IMR-90 (cell line): ENCODE data around the gene ZMYM4. TPM values are rescaled to one million over a fixed set of nuclear protein-coding genes. Genes with fewer than 3 reads are reported as not detected.

Source experiments
- ATAC-seq: fragments of 200-7000 bp; cut with Tn5 transposase; 2 replicates; pipeline ENCODE4 v1.9.1; 2020; ENCODE audit warnings: low read depth, mild to moderate bottlenecking, moderate library complexity
- BruUV-seq: library from RNA; stranded (reverse); fragments of 400-500 nt; replicated peaks from 2 replicates; lab custom pipeline; 2021; lab: Mats Ljungman, UMichigan
- CTCF ChIA-PET: fragments of 300-600 bp; formaldehyde crosslinking; extraction: SDS; loops from one replicate; lab custom pipeline; 2021; ENCODE audit warnings: antibody characterized with exemption; lab: Yijun Ruan, JAX
- POLR2A ChIA-PET: fragments of 300-600 bp; sonication (Branson Sonifier 250); formaldehyde crosslinking; loops from one replicate; lab custom pipeline; 2022; ENCODE audit warnings: antibody characterized with exemption; ENCODE audit not compliant: unreplicated experiment; lab: Charles Lee
- DNase-seq: peaks from one replicate; pipeline ENCODE4 v3.0.0; 2013
- H2AFZ ChIP-seq: replicated peaks from 2 replicates; pipeline ENCODE3; 2013; ENCODE audit warnings: low read length, mild to moderate bottlenecking; ENCODE audit not compliant: poor library complexity
- H2AK5ac ChIP-seq: 2 replicates; pipeline ENCODE4 v1.6.1; 2013; ENCODE audit warnings: low read depth, low read length, inconsistent platforms
- H2AK9ac ChIP-seq: replicated peaks from 2 replicates; pipeline ENCODE3; 2013; ENCODE audit warnings: mild to moderate bottlenecking, low read depth, low read length, moderate library complexity; ENCODE audit not compliant: poor library complexity
- H2BK120ac ChIP-seq: 2 replicates; pipeline ENCODE4 v1.6.1; 2013; ENCODE audit warnings: low read depth, low read length, inconsistent platforms
- H2BK15ac ChIP-seq: 3 replicates; pipeline ENCODE4 v1.6.1; 2013; ENCODE audit warnings: low read depth, low read length, inconsistent platforms
- H2BK20ac ChIP-seq: 2 replicates; pipeline ENCODE4 v1.6.1; 2013; ENCODE audit warnings: low read depth, mild to moderate bottlenecking, inconsistent platforms, low read length, moderate library complexity
- H2BK5ac ChIP-seq: 2 replicates; pipeline ENCODE4 v1.6.1; 2013; ENCODE audit warnings: mild to moderate bottlenecking, low read depth, low read length, inconsistent platforms; ENCODE audit not compliant: poor library complexity, severe bottlenecking
- H3K14ac ChIP-seq: replicated peaks from 2 replicates; pipeline ENCODE4 v1.6.1; 2013; ENCODE audit warnings: low read depth, low read length, inconsistent platforms
- H3K18ac ChIP-seq: 2 replicates; pipeline ENCODE4 v1.6.1; 2013; ENCODE audit warnings: low read depth, low read length, control low read depth
- H3K23ac ChIP-seq: 2 replicates; pipeline ENCODE4 v1.6.1; 2013; ENCODE audit warnings: low read depth, low read length, inconsistent platforms
- H3K27ac ChIP-seq: 2 replicates; pipeline ENCODE4 v1.5.1; 2013; ENCODE audit warnings: mild to moderate bottlenecking, control low read depth, low read length; ENCODE audit not compliant: insufficient read depth
- H3K27me3 ChIP-seq: 2 replicates; pipeline ENCODE4 v1.6.1; 2013; ENCODE audit warnings: low read length; ENCODE audit not compliant: control insufficient read depth, insufficient read depth
- H3K36me3 ChIP-seq: 2 replicates; pipeline ENCODE4 v1.6.1; 2013; ENCODE audit warnings: low read length, mixed read lengths; ENCODE audit not compliant: control insufficient read depth, insufficient read depth
- H3K4ac ChIP-seq: 2 replicates; pipeline ENCODE4 v1.6.1; 2013; ENCODE audit warnings: low read depth, low read length, inconsistent platforms
- H3K4me1 ChIP-seq: 2 replicates; pipeline ENCODE4 v1.6.1; 2013; ENCODE audit warnings: low read length, mixed read lengths; ENCODE audit not compliant: control insufficient read depth, insufficient read depth
- H3K4me2 ChIP-seq: 2 replicates; pipeline ENCODE4 v1.6.1; 2013; ENCODE audit warnings: low read depth, mild to moderate bottlenecking, control low read depth, low read length, moderate library complexity
- H3K4me3 ChIP-seq: 2 replicates; pipeline ENCODE4 v1.5.1; 2013; ENCODE audit warnings: low read depth, mild to moderate bottlenecking, control low read depth, low read length, moderate library complexity; ENCODE audit not compliant: insufficient read depth
- H3K56ac ChIP-seq: 2 replicates; pipeline ENCODE4 v1.6.1; 2013; ENCODE audit warnings: low read length, inconsistent platforms; ENCODE audit not compliant: insufficient read depth; ENCODE audit errors: extremely low read depth
- H3K79me1 ChIP-seq, 2 experiments: 2 replicates each; pipeline ENCODE4 v1.6.1; 2013; ENCODE audit warnings: low read length in 2 of 2, inconsistent platforms in 1 of 2, low read depth in 1 of 2
- H3K9ac ChIP-seq: 2 replicates; pipeline ENCODE4 v1.6.1; 2013; ENCODE audit warnings: low read depth, low read length, control low read depth
- H3K9me1 ChIP-seq: 2 replicates; pipeline ENCODE4 v1.6.1; 2013; ENCODE audit warnings: low read length, inconsistent platforms; ENCODE audit not compliant: insufficient read depth
- H3K9me3 ChIP-seq: 2 replicates; pipeline ENCODE4 v1.6.1; 2013; ENCODE audit warnings: low read length; ENCODE audit not compliant: control insufficient read depth, insufficient read depth
- H4K20me1 ChIP-seq: 2 replicates; pipeline ENCODE4 v1.6.1; 2013; ENCODE audit warnings: low read length, inconsistent platforms; ENCODE audit not compliant: insufficient read depth
- H4K5ac ChIP-seq: 2 replicates; pipeline ENCODE4 v1.6.1; 2013; ENCODE audit warnings: mild to moderate bottlenecking, low read depth, low read length, control low read depth
- H4K8ac ChIP-seq, 2 experiments: 2 replicates each; pipeline ENCODE4 v1.6.1; 2013; ENCODE audit warnings: low read depth in 2 of 2, low read length in 2 of 2, control low read depth in 1 of 2, inconsistent platforms in 1 of 2
- H4K91ac ChIP-seq: 2 replicates; pipeline ENCODE4 v1.6.1; 2013; ENCODE audit warnings: low read depth, low read length, inconsistent platforms; ENCODE audit not compliant: insufficient read depth
- BHLHE40 ChIP-seq: fragments of 150-350 bp; IDR thresholded peaks from 2 replicates; pipeline ENCODE4 v1.6.1; 2016; ENCODE audit warnings: mild to moderate bottlenecking, low read depth, low read length
- CEBPB ChIP-seq: IDR thresholded peaks from 2 replicates; pipeline ENCODE4 v1.6.1; 2012; ENCODE audit warnings: low read depth, low read length, improper control_type of control experiment
- CHD1 ChIP-seq: IDR thresholded peaks from 2 replicates; pipeline ENCODE4 v1.6.1; 2012; ENCODE audit warnings: low read depth, low read length, improper control_type of control experiment
- FOS ChIP-seq: fragments of 150-350 bp; IDR thresholded peaks from 2 replicates; pipeline ENCODE4 v1.6.1; 2016; ENCODE audit warnings: low read depth, low read length
- MAFK ChIP-seq: IDR thresholded peaks from 2 replicates; pipeline ENCODE4 v1.6.1; 2012; ENCODE audit warnings: low read depth, low read length, improper control_type of control experiment
- MAZ ChIP-seq: IDR thresholded peaks from 2 replicates; pipeline ENCODE4 v1.6.1; 2012; ENCODE audit warnings: low read depth, mild to moderate bottlenecking, low read length, improper control_type of control experiment, moderate library complexity, borderline replicate concordance
- MXI1 ChIP-seq: IDR thresholded peaks from 2 replicates; pipeline ENCODE4 v1.6.1; 2012; ENCODE audit warnings: low read depth, mild to moderate bottlenecking, low read length, moderate library complexity, borderline replicate concordance
- NFE2L2 ChIP-seq: fragments of 150-350 bp; IDR thresholded peaks from 2 replicates; pipeline ENCODE4 v1.6.1; 2016; ENCODE audit warnings: low read depth, mild to moderate bottlenecking, low read length
- POLR2A ChIP-seq: IDR thresholded peaks from 2 replicates; pipeline ENCODE4 v1.6.1; 2012; ENCODE audit warnings: mild to moderate bottlenecking, low read depth, low read length
- RAD21 ChIP-seq: IDR thresholded peaks from 2 replicates; pipeline ENCODE4 v1.6.1; 2012; ENCODE audit warnings: low read length, improper control_type of control experiment
- RCOR1 ChIP-seq: IDR thresholded peaks from 2 replicates; pipeline ENCODE4 v1.6.1; 2012; ENCODE audit warnings: mild to moderate bottlenecking, low read length, improper control_type of control experiment; ENCODE audit not compliant: insufficient replicate concordance
- RFX5 ChIP-seq: IDR thresholded peaks from 2 replicates; pipeline ENCODE4 v1.8.0; 2012; ENCODE audit warnings: low read depth, mild to moderate bottlenecking, low read length, moderate library complexity
- SMC3 ChIP-seq: fragments of 150-350 bp; IDR thresholded peaks from 2 replicates; pipeline ENCODE4 v1.6.1; 2016; ENCODE audit warnings: low read depth, mild to moderate bottlenecking, antibody characterized with exemption, low read length, moderate library complexity
- USF2 ChIP-seq: fragments of 150-350 bp; IDR thresholded peaks from 2 replicates; pipeline ENCODE4 v1.6.1; 2017; ENCODE audit warnings: mild to moderate bottlenecking, antibody characterized with exemption, low read length, low read depth
- WGBS, 2 experiments: methylation state at CpG; one replicate each; pipeline versions ENCODE4 v1.1.5 to v1.1.7; 2013; ENCODE audit warnings: missing lambda C conversion rate in 2 of 2; ENCODE audit not compliant: insufficient read length in 1 of 2; ENCODE audit errors: extremely low coverage in 2 of 2; 5-methylcytosine and 5-hydroxymethylcytosine counted together
- dilution Hi-C: fragments of 300-500 bp; cut with HindIII; formaldehyde crosslinking; loops from one replicate; pipeline ENCODE4 v1.14.3; 2018; ENCODE audit warnings: low sequenced_read_pairs; ENCODE audit not compliant: unreplicated experiment
- in situ Hi-C: fragments of 300-500 bp; cut with MboI; formaldehyde crosslinking; loops from 3 replicates; pipeline ENCODE4 v1.14.3; 2019; ENCODE audit warnings: low sequenced_read_pairs, inconsistent platforms, mixed read lengths
- intact Hi-C: fragments of 100-400 bp; cut with micrococcal nuclease; formaldehyde crosslinking; loops from 2 replicates; pipeline ENCODE4 v1.10.0; 2022
- polyA plus RNA-seq, 3 experiments: library from polyadenylated mRNA; depleted of rRNA; stranded (reverse); fragments of >200 nt; gene quantifications; 2 replicates each; pipeline ENCODE4 v1.2.3, GENCODE V29; 2012; ENCODE audit warnings: low replicate concordance in 1 of 3
- total RNA-seq: library from RNA; depleted of rRNA; stranded (reverse); fragments of >200 nt; gene quantifications from 2 replicates; pipeline ENCODE4 v1.2.3, GENCODE V29; 2012
- TF ChIP-seq, protein P1 (sequence below): fragments of 150-350 bp; IDR thresholded peaks from 2 replicates; pipeline ENCODE4 v1.6.1; 2016; ENCODE audit warnings: low read depth, mild to moderate bottlenecking, low read length, moderate library complexity, borderline replicate concordance
- TF ChIP-seq, protein P2 (sequence below): conservative IDR thresholded peaks from 2 replicates; pipeline ENCODE4 v1.5.1; 2012; ENCODE audit warnings: mild to moderate bottlenecking, low read depth, low read length, improper control_type of control experiment

ZMYM4 gene
- total and polyA plus RNA-seq, 2 of the 4 experiments (the other 2 are of a cell fraction) = 14.7 to 53.8 TPM

- POLR2A ChIA-PET = no interaction called here
- H3K79me1 ChIP-seq = peaks cover 28 to 33% of the 10 kb centered on the region in 2 experiments
- H3K4me2 ChIP-seq = no peak overlapping the region
- H4K8ac ChIP-seq = no peak overlapping the region
- no peak overlapping the region for H4K91ac ChIP-seq
- H4K5ac ChIP-seq = no peak overlapping the region
- H3K9me3 ChIP-seq = no peaks in the 10 kb centered on the region
- no peak overlapping the region for H3K14ac ChIP-seq
- no peak overlapping the region for H3K18ac ChIP-seq
- H2BK20ac ChIP-seq = no peak overlapping the region
- H3K4me1 ChIP-seq = no peaks in the 10 kb centered on the region
- no peak overlapping the region for H2AK9ac ChIP-seq
- dilution Hi-C loops = no loop called here
- CTCF ChIA-PET = no interaction called here
- H2BK120ac ChIP-seq = no peak overlapping the region
- intact Hi-C loops = no loop called here
- H3K9ac ChIP-seq = no peak overlapping the region
- H3K56ac ChIP-seq = no peak overlapping the region
- no peak overlapping the region for H3K4ac ChIP-seq
- no peak overlapping the region for H3K23ac ChIP-seq
- WGBS, 2 experiments = no CpG with 5 or more reads among the region's 1 CpG
- H4K20me1 ChIP-seq = peaks cover 4% of the 10 kb centered on the region
- H3K27ac ChIP-seq = no peak overlapping the region
- no peak overlapping the region for H2BK15ac ChIP-seq
- DNase-seq (peak; percentile 4), ATAC-seq (peak; percentile 14; the same call in 1 of the 2 replicates)
- peaks cover 4% of the 10 kb centered on the region; the same call in 1 of the 2 replicates for H3K9me1 ChIP-seq
- peaks cover 3% of the 10 kb centered on the region for H3K36me3 ChIP-seq
- TF ChIP-seq, protein P1, sequence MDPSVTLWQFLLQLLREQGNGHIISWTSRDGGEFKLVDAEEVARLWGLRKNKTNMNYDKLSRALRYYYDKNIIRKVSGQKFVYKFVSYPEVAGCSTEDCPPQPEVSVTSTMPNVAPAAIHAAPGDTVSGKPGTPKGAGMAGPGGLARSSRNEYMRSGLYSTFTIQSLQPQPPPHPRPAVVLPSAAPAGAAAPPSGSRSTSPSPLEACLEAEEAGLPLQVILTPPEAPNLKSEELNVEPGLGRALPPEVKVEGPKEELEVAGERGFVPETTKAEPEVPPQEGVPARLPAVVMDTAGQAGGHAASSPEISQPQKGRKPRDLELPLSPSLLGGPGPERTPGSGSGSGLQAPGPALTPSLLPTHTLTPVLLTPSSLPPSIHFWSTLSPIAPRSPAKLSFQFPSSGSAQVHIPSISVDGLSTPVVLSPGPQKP = no peak
- TF ChIP-seq RAD21 = no peak
- TF ChIP-seq, protein P2, sequence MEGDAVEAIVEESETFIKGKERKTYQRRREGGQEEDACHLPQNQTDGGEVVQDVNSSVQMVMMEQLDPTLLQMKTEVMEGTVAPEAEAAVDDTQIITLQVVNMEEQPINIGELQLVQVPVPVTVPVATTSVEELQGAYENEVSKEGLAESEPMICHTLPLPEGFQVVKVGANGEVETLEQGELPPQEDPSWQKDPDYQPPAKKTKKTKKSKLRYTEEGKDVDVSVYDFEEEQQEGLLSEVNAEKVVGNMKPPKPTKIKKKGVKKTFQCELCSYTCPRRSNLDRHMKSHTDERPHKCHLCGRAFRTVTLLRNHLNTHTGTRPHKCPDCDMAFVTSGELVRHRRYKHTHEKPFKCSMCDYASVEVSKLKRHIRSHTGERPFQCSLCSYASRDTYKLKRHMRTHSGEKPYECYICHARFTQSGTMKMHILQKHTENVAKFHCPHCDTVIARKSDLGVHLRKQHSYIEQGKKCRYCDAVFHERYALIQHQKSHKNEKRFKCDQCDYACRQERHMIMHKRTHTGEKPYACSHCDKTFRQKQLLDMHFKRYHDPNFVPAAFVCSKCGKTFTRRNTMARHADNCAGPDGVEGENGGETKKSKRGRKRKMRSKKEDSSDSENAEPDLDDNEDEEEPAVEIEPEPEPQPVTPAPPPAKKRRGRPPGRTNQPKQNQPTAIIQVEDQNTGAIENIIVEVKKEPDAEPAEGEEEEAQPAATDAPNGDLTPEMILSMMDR = no peak
- no peak for TF ChIP-seq RFX5
- TF ChIP-seq RCOR1 = no peak
- TF ChIP-seq NFE2L2 = no peak
- TF ChIP-seq MAZ = no peak
- TF ChIP-seq POLR2A = no peak
- TF ChIP-seq CEBPB = no peak
- TF ChIP-seq MXI1 = no peak
- TF ChIP-seq CHD1 = no peak
- TF ChIP-seq USF2 = no peak
- TF ChIP-seq FOS = no peak
- TF ChIP-seq SMC3 = no peak
- no peak for TF ChIP-seq BHLHE40
- TF ChIP-seq MAFK = no peak
- no TSS peak for BruUV-seq
- H2AFZ ChIP-seq = no peak overlapping the region
- in situ Hi-C loops = no loop called here
- no peaks in the 10 kb centered on the region for H3K27me3 ChIP-seq
- no peak overlapping the region for H3K4me3 ChIP-seq
- H2BK5ac ChIP-seq = no peak overlapping the region
- no peak overlapping the region for H2AK5ac ChIP-seq
Observed at GRCh38 chr1:35316264-35316663, 47.8 kb downstream of the ZMYM4 start.
